Measurements from ENCODE around the gene NCK2. TPM values are rescaled to one million over a fixed set of nuclear protein-coding genes. Genes with fewer than 3 reads are reported as not detected.

The NCK2 gene
- polyA plus RNA-seq, 2 of the 4 experiments (the other 2 are of a cell fraction), result 17.1 to 17.8 TPM

GRCh38 chr2:105815401-105815800 lies 70.7 kb downstream of the NCK2 start (continued):
- TF ChIP-seq HMGXB4 (CRISPR knock-in tag; IDR thresholded peaks at IDR 0.05; ENCODE audit: borderline replicate concordance), result no peak
- TF ChIP-seq CHD4 (IDR thresholded peaks at IDR 0.05; ENCODE audit: borderline replicate concordance), result no peak
- TF ChIP-seq NFE2L2 (conservative IDR thresholded peaks at IDR 0.05; ENCODE audit: low read length), result no peak

GRCh38 chr2:105820151-105820550 lies 75.4 kb downstream of the NCK2 start:
- ATAC-seq, result no peak
- Histone ChIP-seq H3K4me1 (no peaks in the 10 kb centered on the region), H3K9me3 (no peaks in the 10 kb centered on the region), H3K4me2 (no peak overlapping the region), H3K27ac (no peak overlapping the region), H3K4me3 (no peak overlapping the region)
- 93% methylated on average over 8 of the region's 8 CpGs for WGBS (ENCODE audit: missing lambda C conversion rate)
- no peak for FAIRE-seq
- CTCF ChIA-PET, result interaction anchor here (0.5 kb wide), 1 partner anchor 19 kb away, joined by 3 read pairs; no protein-coding TSS in a partner anchor
- TF ChIP-seq TP53 (CRISPR knock-in tag; IDR thresholded peaks at IDR 0.05) (no peak), RCOR1 (IDR thresholded peaks at IDR 0.05; ENCODE audit: low read depth, low read length) (no peak), ELK1 (IDR thresholded peaks at IDR 0.05; ENCODE audit: low read depth, low read length) (no peak), MAZ (IDR thresholded peaks at IDR 0.05; ENCODE audit: borderline replicate concordance, low read depth, low read length) (no peak), EP300 (IDR thresholded peaks at IDR 0.05) (no peak), BHLHE40 (IDR thresholded peaks at IDR 0.05; ENCODE audit: low read depth, low read length) (no peak), ZNF302 (CRISPR knock-in tag; IDR thresholded peaks at IDR 0.05) (no peak), REST (IDR thresholded peaks at IDR 0.05) (no peak), RNF2 (IDR thresholded peaks at IDR 0.05; ENCODE audit: borderline replicate concordance, low read depth) (no peak), USF2 (IDR thresholded peaks at IDR 0.05) (no peak), BCL3 (IDR thresholded peaks at IDR 0.05) (no peak), NR3C1 (IDR thresholded peaks at IDR 0.05) (no peak), MAX (IDR thresholded peaks at IDR 0.05) (no peak), RFX5 (IDR thresholded peaks at IDR 0.05) (no peak)
- no peak for DNase-seq (ENCODE audit: low read depth in 1 of 2, low spot score in 1 of 2)
- POLR2A ChIA-PET, result no interaction called here

Measured in A549 (cell line).